HepG2 (cell line): ENCODE results near the gene KATNB1. TPM values are rescaled to one million over a fixed set of nuclear protein-coding genes. Genes with fewer than 3 reads are reported as not detected.

Source experiments
- ATF1 ChIP-seq: IDR thresholded peaks from 2 replicates; pipeline ENCODE4 v1.6.1; 2016; ENCODE audit warnings: mild to moderate bottlenecking, control low read depth
- CREB1 ChIP-seq, 2 experiments: fragments of 450-650 bp in 1 of 2; IDR thresholded peaks; 2 replicates each; pipeline ENCODE4 v1.6.1; 2016 to 2017; ENCODE audit warnings: control low read depth in 1 of 2, mild to moderate bottlenecking in 1 of 2, missing compliant biosample characterization in 1 of 2, missing genetic modification characterization in 1 of 2
- GMEB1 ChIP-seq: sonication (generic); formaldehyde crosslinking; IDR thresholded peaks from 2 replicates; pipeline ENCODE4 v1.5.1; 2020; ENCODE audit warnings: missing genetic modification reagents, mild to moderate bottlenecking, borderline replicate concordance
- HNF1A ChIP-seq, 2 experiments: sonication (generic) in 1 of 2; formaldehyde crosslinking in 1 of 2; IDR thresholded peaks; 2 replicates each; pipeline versions ENCODE4 v1.4.0 to v1.6.1; 2016 to 2020; ENCODE audit warnings: borderline replicate concordance in 1 of 2, low read depth in 1 of 2, mild to moderate bottlenecking in 1 of 2, missing genetic modification reagents in 1 of 2
- MXD3 ChIP-seq: IDR thresholded peaks from 2 replicates; pipeline ENCODE4 v1.6.1; 2016; ENCODE audit warnings: mild to moderate bottlenecking, missing biosample characterization, missing genetic modification reagents
- NR2F2 ChIP-seq: IDR thresholded peaks from 2 replicates; pipeline ENCODE4 v1.6.1; 2012; ENCODE audit warnings: low read depth, inconsistent platforms, borderline replicate concordance
- PHF20 ChIP-seq: sonication (generic); formaldehyde crosslinking; IDR thresholded peaks from 2 replicates; pipeline ENCODE4 v1.5.0; 2020; ENCODE audit warnings: mild to moderate bottlenecking, missing genetic modification reagents
- PPARG ChIP-seq: conservative IDR thresholded peaks from 2 replicates; pipeline ENCODE4 v1.6.1; 2016; ENCODE audit warnings: missing biosample characterization, missing genetic modification reagents
- SNAI1 ChIP-seq: sonication (generic); formaldehyde crosslinking; IDR thresholded peaks from 2 replicates; pipeline ENCODE4 v1.5.0; 2020; ENCODE audit warnings: mild to moderate bottlenecking, missing genetic modification reagents, borderline replicate concordance
- SP1 ChIP-seq, 2 experiments: fragments of 450-650 bp in 1 of 2; sonication (generic) in 1 of 2; formaldehyde crosslinking in 1 of 2; IDR thresholded peaks; 2 replicates each; pipeline versions ENCODE4 v1.4.0 to v1.6.1; 2016 to 2020; ENCODE audit warnings: missing genetic modification reagents in 1 of 2
- TAF15 ChIP-seq: fragments of 200-400 bp; formaldehyde crosslinking; IDR thresholded peaks from one replicate; pipeline ENCODE4 v1.6.1; 2018; ENCODE audit warnings: mild to moderate bottlenecking, low read depth, low read length; ENCODE audit not compliant: poor library complexity, severe bottlenecking
- THAP11 ChIP-seq: IDR thresholded peaks from 2 replicates; pipeline ENCODE4 v1.6.1; 2016; ENCODE audit warnings: missing biosample characterization, missing genetic modification reagents
- TRIM24 ChIP-seq: sonication (generic); formaldehyde crosslinking; IDR thresholded peaks from 2 replicates; pipeline ENCODE4 v1.8.0; 2022; ENCODE audit warnings: mild to moderate bottlenecking, missing genetic modification reagents
- ZFP36L2 ChIP-seq: sonication (generic); formaldehyde crosslinking; IDR thresholded peaks from 2 replicates; pipeline ENCODE4 v1.4.0; 2020; ENCODE audit warnings: missing genetic modification reagents
- ZNF296 ChIP-seq: sonication (generic); formaldehyde crosslinking; conservative IDR thresholded peaks from 2 replicates; pipeline ENCODE4 v1.5.0; 2020; ENCODE audit warnings: mild to moderate bottlenecking, missing genetic modification reagents
- ZNF547 ChIP-seq: sonication (generic); formaldehyde crosslinking; IDR thresholded peaks from 2 replicates; pipeline ENCODE4 v1.5.1; 2020; ENCODE audit warnings: mild to moderate bottlenecking, missing genetic modification reagents
- ZNF790 ChIP-seq: sonication (generic); formaldehyde crosslinking; IDR thresholded peaks from 2 replicates; pipeline ENCODE4 v1.8.0; 2022; ENCODE audit warnings: missing genetic modification reagents, mild to moderate bottlenecking, borderline replicate concordance
- polyA plus RNA-seq, 8 experiments: library from polyadenylated mRNA; depleted of rRNA in 3 of 8; stranded (reverse) in 7 of 8; unstranded in 1 of 8; fragments of >200 nt; fragmentation: Illumina TruSeq in 4 of 8; extraction: Trizol in 4 of 8; gene quantifications; 2 replicates each; pipeline versions ENCODE4 v1.2.1 to v1.2.3, GENCODE V29; 2011 to 2016; ENCODE audit warnings: low read depth in 4 of 8, missing spikeins in 1 of 8, mixed read lengths in 1 of 8; ENCODE audit not compliant: insufficient read depth in 1 of 8
- total RNA-seq, 5 experiments: library from RNA; depleted of rRNA; stranded (reverse); fragments of >200 nt; fragmentation: Illumina TruSeq; extraction: Trizol; gene quantifications; 2 replicates each; pipeline ENCODE4 v1.2.3, GENCODE V29; 2016; ENCODE audit warnings: low read depth in 1 of 5
- TF ChIP-seq, protein P1 (sequence below): IDR thresholded peaks from 2 replicates; pipeline ENCODE4 v1.6.1; 2016; ENCODE audit warnings: missing biosample characterization, missing genetic modification reagents, low read depth

KATNB1 gene
- total and polyA plus RNA-seq, 2 of the 13 experiments (the other 11 are each of a cell fraction or from before 2014, with no cell fraction given) = 31.5 to 43.5 TPM

DNA sequence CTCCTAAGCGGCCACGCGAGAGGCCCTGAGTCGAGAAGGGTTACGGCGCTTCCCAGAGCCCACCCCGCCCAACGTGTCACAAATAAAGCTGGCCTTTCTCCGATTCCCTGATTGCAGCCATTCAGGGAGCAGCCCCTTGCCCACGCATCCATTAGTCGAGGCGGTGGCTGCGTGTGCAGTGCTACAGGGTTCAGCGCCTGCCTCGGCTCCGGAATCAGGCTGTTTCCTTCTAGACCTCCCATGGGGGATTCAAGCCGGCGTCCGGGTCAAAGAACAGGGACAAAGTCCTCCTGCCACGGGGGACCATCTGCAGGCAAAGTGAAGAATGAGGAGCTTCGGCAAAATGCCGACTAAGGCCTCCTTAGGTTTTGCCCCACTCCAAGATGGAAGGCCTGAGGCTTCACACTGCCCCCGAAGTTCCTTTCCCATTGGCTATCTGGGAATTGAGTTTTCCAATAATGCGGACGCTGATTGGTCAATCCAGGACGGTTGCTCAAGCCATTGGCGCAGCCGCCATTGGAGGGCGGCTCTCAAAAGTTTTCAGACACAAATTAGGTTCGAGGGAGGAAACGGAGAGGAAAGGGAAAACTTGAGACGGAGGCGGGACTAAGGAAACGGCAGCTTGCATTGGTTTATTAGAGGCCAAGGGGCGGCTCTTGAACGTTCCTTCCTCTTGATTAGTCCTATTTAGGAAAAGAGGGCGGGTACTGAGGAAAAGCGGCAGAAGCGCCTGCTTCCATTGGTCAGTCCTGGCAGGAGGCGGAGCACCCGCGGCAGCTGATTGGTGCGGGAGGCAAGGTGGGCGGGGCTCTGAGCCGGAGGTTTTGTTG, 430 bp upstream of the KATNB1 start (continued):
- TF ChIP-seq HNF1A (IDR thresholded peaks at IDR 0.05; ENCODE audit: low read depth) (peak; percentile 59; the same call in 1 of the 2 replicates), HNF1A (CRISPR knock-in tag; IDR thresholded peaks at IDR 0.05; ENCODE audit: borderline replicate concordance) (no peak; the same call in 1 of the 2 replicates), ZNF296 (CRISPR knock-in tag) (no peak), GMEB1 (CRISPR knock-in tag) (peak; percentile 85; the same call in 1 of the 2 replicates), TRIM24 (no peak), PPARG (CRISPR knock-in tag) (0 out of 2 replicates have a peak, but pooled peaks have one; percentile 10), ATF1 (peak; percentile 93), CREB1 (IDR thresholded peaks at IDR 0.05) (peak; percentile 67; the same call in 1 of the 2 replicates), CREB1 (CRISPR knock-in tag; IDR thresholded peaks at IDR 0.05) (peak; percentile 96), PHF20 (CRISPR knock-in tag) (peak; percentile 83), SNAI1 (CRISPR knock-in tag) (peak; percentile 68), TAF15 (no peak), THAP11 (CRISPR knock-in tag) (peak; percentile 94), ZFP36L2 (CRISPR knock-in tag) (no peak), MXD3 (CRISPR knock-in tag) (no peak), NR2F2 (no peak), ZNF790 (CRISPR knock-in tag) (no peak; the same call in 1 of the 2 replicates), ZNF547 (CRISPR knock-in tag) (peak; percentile 90; the same call in 1 of the 2 replicates), SP1 (IDR thresholded peaks at IDR 0.05) (peak; percentile 87; the same call in 1 of the 2 replicates), SP1 (CRISPR knock-in tag; IDR thresholded peaks at IDR 0.05) (peak; percentile 97)
- TF ChIP-seq, protein P1, sequence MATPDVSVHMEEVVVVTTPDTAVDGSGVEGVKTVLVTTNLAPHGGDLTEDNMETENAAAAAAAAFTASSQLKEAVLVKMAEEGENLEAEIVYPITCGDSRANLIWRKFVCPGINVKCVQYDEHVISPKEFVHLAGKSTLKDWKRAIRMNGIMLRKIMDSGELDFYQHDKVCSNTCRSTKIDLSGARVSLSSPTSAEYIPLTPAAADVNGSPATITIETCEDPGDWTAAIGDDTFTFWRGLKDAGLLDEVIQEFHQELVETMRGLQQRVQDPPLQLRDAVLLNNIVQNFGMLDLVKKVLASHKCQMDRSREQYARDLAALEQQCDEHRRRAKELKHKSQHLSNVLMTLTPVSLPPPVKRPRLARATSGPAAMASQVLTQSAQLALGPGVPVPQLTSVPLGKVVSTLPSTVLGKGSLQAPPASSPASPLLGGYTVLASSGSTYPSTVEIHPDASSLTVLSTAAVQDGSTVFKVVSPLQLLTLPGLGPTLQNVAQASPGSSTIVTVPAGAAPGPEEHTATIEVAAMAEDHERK (CRISPR knock-in tag) = peak; percentile 64
